ENCODE data around the gene VPS72. TPM values are rescaled to one million over a fixed set of nuclear protein-coding genes. Genes with fewer than 3 reads are reported as not detected.
A peak's percentile ranks its signal among the peaks of the same experiment; 100 is the strongest.

The VPS72 gene
- total and polyA plus RNA-seq, 2 of the 13 experiments (the other 11 are each of a cell fraction or from before 2014, with no cell fraction given): 33.7 to 34.5 TPM

GRCh38 chr1:151135433-151136385, 54.3 kb downstream of the VPS72 start:
- Histone ChIP-seq H4K20me1 (ENCODE audit: insufficient read depth, low read length) (no peaks in the 10 kb centered on the region), H3K9ac (ENCODE audit: insufficient read depth, low read depth, low read length) (no peak overlapping the region), H3K4me3 (replicated peaks in 1 of 3; ENCODE audit: insufficient read depth in 1 of 3, low read depth in 2 of 3, low read length in 3 of 3) (no peak overlapping the region), H3K4me1 (ENCODE audit: insufficient read depth, low read length) (no peaks in the 10 kb centered on the region), H3K27me3 (ENCODE audit: control insufficient read depth in 1 of 2, insufficient read depth in 2 of 2, low read length in 2 of 2) (no peaks in the 10 kb centered on the region), H3K4me2 (ENCODE audit: low read depth, low read length) (no peak overlapping the region), H3K27ac (ENCODE audit: extremely low read length, insufficient read depth, low read length) (no peak overlapping the region), H3K9me3 (ENCODE audit: low read length) (no peaks in the 10 kb centered on the region), H3K36me3 (replicated peaks in 1 of 2; ENCODE audit: control insufficient read depth in 1 of 2, insufficient read depth in 2 of 2, low read length in 2 of 2) (no peaks in the 10 kb centered on the region), H3K79me2 (ENCODE audit: insufficient read depth, low read length) (no peaks in the 10 kb centered on the region), H2AFZ (ENCODE audit: low read length) (no peak overlapping the region)
- FAIRE-seq (no peak), DNase-seq (ENCODE audit: low spot score) (no peak), ATAC-seq (peak; percentile 41; the same call in 2 of the 3 replicates)
- ChIA-PET CTCF (ENCODE audit: low intra/inter-chr PET ratio, low total read pairs) (no interaction called here), POLR2A (interaction anchor here (0.6 kb wide), 1 partner anchor 37 kb away, joined by 3 read pairs; no protein-coding TSS in a partner anchor)
- intact Hi-C loops (cut with micrococcal nuclease; ENCODE audit: unreplicated experiment) (no loop called here), in situ Hi-C loops (cut with HindIII; ENCODE audit: extremely low pct_ligation_motif_present, low pct_unique_long_range_greater_than_20kb) (no loop called here)
- WGBS (ENCODE audit: low lambda C conversion rate): 86% methylated on average over 8 of the region's 12 CpGs
- BruUV-seq (replicated peaks): no TSS peak
- no peak for TF ChIP-seq CENPT (CRISPR knock-in tag; IDR thresholded peaks at IDR 0.05; ENCODE audit: low read depth)
- TF ChIP-seq CTCF (CRISPR knock-in tag; IDR thresholded peaks at IDR 0.05): peak; percentile 28

GRCh38 chr1:151134991-151135390, 55.0 kb downstream of the VPS72 start:
- H3K27me3 ChIP-seq (ENCODE audit: control insufficient read depth in 1 of 2, insufficient read depth in 2 of 2, low read length in 2 of 2): no peaks in the 10 kb centered on the region
- H3K4me2 ChIP-seq (ENCODE audit: low read depth, low read length): no peak overlapping the region
- H3K9ac ChIP-seq (ENCODE audit: insufficient read depth, low read depth, low read length): no peak overlapping the region
- no peak overlapping the region for H2AFZ ChIP-seq (ENCODE audit: low read length)
- H3K4me3 ChIP-seq (replicated peaks in 1 of 3; ENCODE audit: insufficient read depth in 1 of 3, low read depth in 2 of 3, low read length in 3 of 3): no peak overlapping the region
- WGBS (ENCODE audit: low lambda C conversion rate): 89% methylated on average over 7 of the region's 7 CpGs
- in situ Hi-C loops (cut with HindIII; ENCODE audit: extremely low pct_ligation_motif_present, low pct_unique_long_range_greater_than_20kb) (no loop called here), intact Hi-C loops (cut with micrococcal nuclease; ENCODE audit: unreplicated experiment) (no loop called here)
- no peaks in the 10 kb centered on the region for H3K4me1 ChIP-seq (ENCODE audit: insufficient read depth, low read length)
- FAIRE-seq (no peak), DNase-seq (ENCODE audit: low spot score) (no peak), ATAC-seq (no peak)
- H3K27ac ChIP-seq (ENCODE audit: extremely low read length, insufficient read depth, low read length): no peak overlapping the region
- no peaks in the 10 kb centered on the region for H3K9me3 ChIP-seq (ENCODE audit: low read length)
- TF ChIP-seq NFKBIZ (CRISPR knock-in tag; IDR thresholded peaks at IDR 0.05) (no peak), ZNF850 (CRISPR knock-in tag; conservative IDR thresholded peaks at IDR 0.05) (no peak), ZNF138 (CRISPR knock-in tag; IDR thresholded peaks at IDR 0.05; ENCODE audit: low read depth) (no peak), GMEB1 (CRISPR knock-in tag; IDR thresholded peaks at IDR 0.05; ENCODE audit: borderline replicate concordance) (no peak), ZSCAN9 (CRISPR knock-in tag; IDR thresholded peaks at IDR 0.05; ENCODE audit: borderline replicate concordance) (no peak), HNF4A (CRISPR knock-in tag; IDR thresholded peaks at IDR 0.05) (no peak), ZNF550 (CRISPR knock-in tag; IDR thresholded peaks at IDR 0.05; ENCODE audit: borderline replicate concordance) (no peak), MTF1 (CRISPR knock-in tag; IDR thresholded peaks at IDR 0.05) (no peak), GATA4 (IDR thresholded peaks at IDR 0.05; ENCODE audit: borderline replicate concordance, low read depth) (no peak), SATB2 (CRISPR knock-in tag; IDR thresholded peaks at IDR 0.05) (no peak)
- H4K20me1 ChIP-seq (ENCODE audit: insufficient read depth, low read length): no peaks in the 10 kb centered on the region
- POLR2A ChIA-PET: no interaction called here
- H3K79me2 ChIP-seq (ENCODE audit: insufficient read depth, low read length): no peaks in the 10 kb centered on the region
- BruUV-seq (replicated peaks): no TSS peak
- CTCF ChIA-PET (ENCODE audit: low intra/inter-chr PET ratio, low total read pairs): no interaction called here
- no peaks in the 10 kb centered on the region for H3K36me3 ChIP-seq (replicated peaks in 1 of 2; ENCODE audit: control insufficient read depth in 1 of 2, insufficient read depth in 2 of 2, low read length in 2 of 2)

All from HepG2 (cell line).